Measurements from ENCODE around the gene PID1. TPM values are rescaled to one million over a fixed set of nuclear protein-coding genes. Genes with fewer than 3 reads are reported as not detected.

PID1 gene
- total RNA-seq, 2 experiments from 2014 or later: not detected

GRCh38 chr2:229088517-229088913 lies 182.6 kb downstream of the PID1 start:
- Histone ChIP-seq H3K27ac (ENCODE audit: low read depth, low read length, poor library complexity, severe bottlenecking) (no peak overlapping the region), H3K4me3 (ENCODE audit: low read depth, low read length, poor library complexity, severe bottlenecking) (no peak overlapping the region), H3K9me3 (ENCODE audit: low read length) (no peaks in the 10 kb centered on the region), H3K4me2 (ENCODE audit: low read length) (no peak overlapping the region), H3K36me3 (ENCODE audit: insufficient read depth, low read length) (no peaks in the 10 kb centered on the region), H3K9me2 (ENCODE audit: insufficient read depth, low read length) (no peaks in the 10 kb centered on the region), H3K4me1 (ENCODE audit: insufficient read depth, low read length, poor library complexity, severe bottlenecking) (no peaks in the 10 kb centered on the region), H3K79me2 (ENCODE audit: insufficient read depth, low read depth, low read length) (no peaks in the 10 kb centered on the region), H2AFZ (ENCODE audit: low read length) (no peak overlapping the region), H4K20me1 (ENCODE audit: insufficient read depth, low read length) (no peaks in the 10 kb centered on the region)
- no peak for DNase-seq (ENCODE audit: low spot score)
- ChIA-PET CTCF (ENCODE audit: unreplicated experiment) (no interaction called here), POLR2A (no interaction called here)
- intact Hi-C loops (cut with micrococcal nuclease; ENCODE audit: unreplicated experiment): no loop called here
- TF ChIP-seq CTCF (conservative IDR thresholded peaks at IDR 0.05; ENCODE audit: low read length) (no peak), EZH2phosphoT487 (IDR thresholded peaks at IDR 0.05; ENCODE audit: borderline replicate concordance, low read depth, low read length) (no peak)
- BruUV-seq (replicated peaks): no TSS peak

GRCh38 chr2:229087843-229088516 lies 183.1 kb downstream of the PID1 start:
- no peak for DNase-seq (ENCODE audit: low spot score)
- BruUV-seq (replicated peaks): no TSS peak
- H2AFZ ChIP-seq (ENCODE audit: low read length): no peak overlapping the region

More at GRCh38 chr2:229087843-229088516, 183.1 kb downstream of the PID1 start:
- H3K36me3 ChIP-seq (ENCODE audit: insufficient read depth, low read length): no peaks in the 10 kb centered on the region
- ChIA-PET POLR2A (no interaction called here), CTCF (ENCODE audit: unreplicated experiment) (no interaction called here)
- intact Hi-C loops (cut with micrococcal nuclease; ENCODE audit: unreplicated experiment): no loop called here
- no peak overlapping the region for H3K4me2 ChIP-seq (ENCODE audit: low read length)
- no peaks in the 10 kb centered on the region for H3K9me3 ChIP-seq (ENCODE audit: low read length)
- H3K9me2 ChIP-seq (ENCODE audit: insufficient read depth, low read length): no peaks in the 10 kb centered on the region
- H3K4me3 ChIP-seq (ENCODE audit: low read depth, low read length, poor library complexity, severe bottlenecking): no peak overlapping the region
- H3K27ac ChIP-seq (ENCODE audit: low read depth, low read length, poor library complexity, severe bottlenecking): no peak overlapping the region
- no peaks in the 10 kb centered on the region for H3K4me1 ChIP-seq (ENCODE audit: insufficient read depth, low read length, poor library complexity, severe bottlenecking)
- TF ChIP-seq CTCF (conservative IDR thresholded peaks at IDR 0.05; ENCODE audit: low read length) (no peak), EZH2phosphoT487 (IDR thresholded peaks at IDR 0.05; ENCODE audit: borderline replicate concordance, low read depth, low read length) (no peak)
- no peaks in the 10 kb centered on the region for H4K20me1 ChIP-seq (ENCODE audit: insufficient read depth, low read length)
- no peaks in the 10 kb centered on the region for H3K79me2 ChIP-seq (ENCODE audit: insufficient read depth, low read depth, low read length)

All from OCI-LY7 (cell line).